ENCODE data around the gene ATP9B.

DNA sequence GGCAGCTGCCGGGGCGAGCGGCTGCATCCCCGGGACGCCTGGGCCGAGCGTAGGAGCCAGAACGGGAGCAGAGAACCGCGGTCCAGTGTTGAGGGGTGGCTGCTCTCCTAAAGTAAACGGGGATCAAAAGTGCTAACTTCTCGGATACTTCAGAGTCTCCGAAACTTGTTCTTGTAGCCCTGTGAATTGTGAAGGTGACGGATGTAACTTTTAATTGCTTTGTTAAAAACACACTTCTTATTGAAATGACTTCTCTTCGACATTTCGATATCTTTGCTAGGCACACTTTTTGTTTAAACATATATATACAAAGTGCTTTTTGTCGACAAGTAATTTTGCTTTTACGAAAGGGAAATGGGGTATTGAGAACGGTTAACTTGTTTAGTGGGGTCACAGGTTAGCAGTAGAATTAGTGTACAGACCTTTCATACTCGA, 540 bp downstream of the ATP9B start:
- TF ChIP-seq, protein P1, sequence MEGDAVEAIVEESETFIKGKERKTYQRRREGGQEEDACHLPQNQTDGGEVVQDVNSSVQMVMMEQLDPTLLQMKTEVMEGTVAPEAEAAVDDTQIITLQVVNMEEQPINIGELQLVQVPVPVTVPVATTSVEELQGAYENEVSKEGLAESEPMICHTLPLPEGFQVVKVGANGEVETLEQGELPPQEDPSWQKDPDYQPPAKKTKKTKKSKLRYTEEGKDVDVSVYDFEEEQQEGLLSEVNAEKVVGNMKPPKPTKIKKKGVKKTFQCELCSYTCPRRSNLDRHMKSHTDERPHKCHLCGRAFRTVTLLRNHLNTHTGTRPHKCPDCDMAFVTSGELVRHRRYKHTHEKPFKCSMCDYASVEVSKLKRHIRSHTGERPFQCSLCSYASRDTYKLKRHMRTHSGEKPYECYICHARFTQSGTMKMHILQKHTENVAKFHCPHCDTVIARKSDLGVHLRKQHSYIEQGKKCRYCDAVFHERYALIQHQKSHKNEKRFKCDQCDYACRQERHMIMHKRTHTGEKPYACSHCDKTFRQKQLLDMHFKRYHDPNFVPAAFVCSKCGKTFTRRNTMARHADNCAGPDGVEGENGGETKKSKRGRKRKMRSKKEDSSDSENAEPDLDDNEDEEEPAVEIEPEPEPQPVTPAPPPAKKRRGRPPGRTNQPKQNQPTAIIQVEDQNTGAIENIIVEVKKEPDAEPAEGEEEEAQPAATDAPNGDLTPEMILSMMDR (IDR thresholded peaks at IDR 0.05; ENCODE audit: low read length) = no peak
- TF ChIP-seq EZH2 (optimal IDR thresholded peaks at IDR 0.05; ENCODE audit: low read depth, low read length) = no peak

All from MM.1S (cell line).